Jurkat, Clone E6-1 (cell line): ENCODE results near the gene DPP10.
"Not testable (repeated sequence)": the region's sequence is repeated elsewhere in the genome, so short reads cannot be mapped to it uniquely, and the experiment has no call there.

Source experiments
- DNase-seq: peaks from one replicate; pipeline ENCODE4 v3.0.0-alpha.2; 2011; ENCODE audit warnings: low read depth, low spot score
- H3K4me3 ChIP-seq: 2 replicates; pipeline ENCODE4 v1.5.1; 2011; ENCODE audit warnings: mild to moderate bottlenecking, low read length, control low read depth, moderate library complexity

Gene DPP10

DNA sequence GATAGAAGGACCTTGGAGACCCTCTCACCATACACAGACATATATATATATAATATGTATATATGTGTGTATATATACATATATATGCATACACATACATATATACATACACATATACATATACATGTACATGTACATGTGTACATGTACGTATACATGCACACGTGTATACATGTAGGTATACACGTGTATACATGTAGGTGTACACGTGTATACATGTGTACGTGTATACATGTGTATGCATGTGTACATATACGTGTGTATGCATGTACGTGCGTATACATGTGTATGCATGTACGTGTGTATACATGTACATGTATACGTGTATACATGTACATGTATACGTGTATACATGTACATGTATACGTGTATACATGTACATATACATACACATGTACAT is 54.5 kb downstream of the DPP10 start:
- H3K4me3 ChIP-seq: no peak overlapping the region
- DNase-seq: no peak

DNA sequence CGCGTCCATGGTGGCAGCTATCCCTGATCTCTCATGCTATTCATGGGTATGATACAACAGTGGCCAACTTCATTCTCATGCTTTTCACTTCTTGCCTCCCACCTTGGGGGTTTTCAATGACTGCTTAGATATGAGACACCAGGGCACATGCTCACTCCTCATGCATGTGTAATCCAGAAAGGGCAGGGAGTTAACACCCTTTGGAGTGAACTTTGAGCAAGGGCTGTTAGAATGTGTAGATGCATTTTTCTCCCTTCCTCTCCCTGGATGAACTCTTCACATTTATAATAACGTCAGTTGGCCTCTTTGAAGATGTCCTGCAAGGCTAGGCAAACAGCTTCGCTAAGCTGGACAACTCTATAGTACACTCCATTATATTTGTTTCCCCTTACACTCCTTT is 56.7 kb downstream of the DPP10 start:
- DNase-seq: no peak
- H3K4me3 ChIP-seq: no peak overlapping the region

DNA sequence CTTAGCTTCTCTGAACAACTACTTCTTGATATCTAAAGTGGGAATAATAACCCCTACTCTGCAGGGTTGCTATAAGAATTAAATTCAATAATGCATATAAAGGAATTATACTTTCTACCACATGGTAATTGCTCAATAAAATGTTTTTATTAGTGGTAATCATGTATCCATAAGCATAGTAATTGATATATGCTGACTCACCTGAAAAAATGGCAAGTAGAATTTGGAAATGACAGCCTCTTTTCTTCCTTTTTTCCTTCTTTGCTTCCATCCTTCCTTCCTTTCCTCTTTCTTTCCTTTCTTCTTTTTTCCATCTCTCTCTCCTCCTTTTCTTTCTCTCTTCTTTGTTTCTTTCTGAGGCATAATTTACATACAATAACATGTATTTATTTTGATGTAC is 65.3 kb downstream of the DPP10 start:
- DNase-seq: no peak
- no peak overlapping the region for H3K4me3 ChIP-seq

DNA sequence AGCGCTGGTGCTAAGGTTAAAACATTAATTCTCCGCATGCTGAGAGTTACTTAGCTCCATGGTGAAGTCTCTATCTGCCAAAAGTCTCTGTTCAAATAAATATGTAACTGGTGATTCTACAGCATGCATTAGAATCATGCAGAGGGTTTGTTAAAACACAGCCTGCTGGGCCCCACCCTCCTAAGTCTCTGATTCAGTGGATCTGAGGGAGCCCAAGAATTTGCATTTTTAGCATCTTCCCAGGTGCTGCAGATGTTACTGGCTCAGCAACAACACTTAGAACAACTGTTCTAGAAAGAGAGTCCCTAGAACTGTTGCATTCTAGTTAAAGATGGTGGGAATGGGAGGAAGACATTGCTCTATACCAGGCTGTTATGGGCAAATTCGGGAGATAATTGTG is 73.4 kb downstream of the DPP10 start:
- no peak for DNase-seq
- no peak overlapping the region for H3K4me3 ChIP-seq

DNA sequence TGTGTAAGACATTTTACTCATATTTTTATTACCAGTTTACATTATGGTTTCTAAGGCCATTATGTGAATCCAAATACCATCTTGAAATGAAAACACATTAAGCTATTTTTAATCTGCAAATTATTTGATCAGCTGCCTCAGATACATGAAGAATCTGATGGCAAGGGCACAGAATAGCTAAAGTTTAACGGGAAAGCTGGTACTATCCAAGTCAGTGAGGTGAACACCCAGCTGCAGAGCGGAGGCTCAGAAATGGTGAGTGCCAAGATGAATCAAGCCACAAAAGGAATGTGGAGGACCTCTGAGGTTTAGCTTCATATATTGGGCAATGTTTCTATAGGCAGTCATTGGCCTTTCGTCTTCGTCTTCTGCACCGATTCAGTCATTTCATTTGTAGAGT is 75.1 kb downstream of the DPP10 start:
- H3K4me3 ChIP-seq: no peak overlapping the region
- DNase-seq: no peak

DNA sequence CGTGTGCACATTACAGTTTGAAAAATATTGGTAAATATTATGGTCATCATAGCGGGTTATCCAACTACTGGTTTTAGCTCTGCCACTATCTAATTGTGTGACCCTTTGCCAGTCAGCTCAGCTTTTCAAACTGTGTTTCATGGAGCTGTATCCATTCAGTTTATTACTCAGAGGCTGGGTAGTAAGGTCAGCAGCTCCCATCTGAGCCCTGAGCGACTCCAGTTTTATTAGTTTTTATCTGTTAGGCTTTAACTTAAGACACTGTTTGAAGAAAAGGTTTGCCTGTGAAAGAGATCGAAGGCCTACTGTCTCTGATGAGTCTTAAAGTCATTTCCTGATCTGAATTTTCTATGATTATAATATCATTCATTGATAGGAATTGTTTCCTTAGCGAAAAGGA is 76.3 kb downstream of the DPP10 start:
- no peak overlapping the region for H3K4me3 ChIP-seq
- no peak for DNase-seq

DNA sequence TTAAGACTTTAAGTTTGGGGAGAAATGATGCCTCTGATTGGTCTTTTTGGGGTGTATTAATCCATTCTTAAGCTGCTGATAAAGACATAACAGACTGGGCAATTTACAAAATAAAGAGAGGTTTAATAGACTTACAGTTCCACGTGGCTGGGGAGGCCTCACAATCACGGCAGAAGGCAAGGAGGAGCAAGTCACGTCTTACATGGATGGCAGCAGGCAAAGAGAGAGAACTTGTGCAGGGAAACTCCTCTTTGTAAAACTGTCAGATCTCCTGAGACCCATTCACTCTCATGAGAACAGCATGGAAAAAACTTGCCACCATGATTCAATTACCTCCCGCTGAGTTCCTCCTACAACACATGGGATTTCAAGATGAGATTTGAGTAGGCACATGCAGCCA is 80.2 kb downstream of the DPP10 start:
- H3K4me3 ChIP-seq, DNase-seq: not testable (repeated sequence)

DNA sequence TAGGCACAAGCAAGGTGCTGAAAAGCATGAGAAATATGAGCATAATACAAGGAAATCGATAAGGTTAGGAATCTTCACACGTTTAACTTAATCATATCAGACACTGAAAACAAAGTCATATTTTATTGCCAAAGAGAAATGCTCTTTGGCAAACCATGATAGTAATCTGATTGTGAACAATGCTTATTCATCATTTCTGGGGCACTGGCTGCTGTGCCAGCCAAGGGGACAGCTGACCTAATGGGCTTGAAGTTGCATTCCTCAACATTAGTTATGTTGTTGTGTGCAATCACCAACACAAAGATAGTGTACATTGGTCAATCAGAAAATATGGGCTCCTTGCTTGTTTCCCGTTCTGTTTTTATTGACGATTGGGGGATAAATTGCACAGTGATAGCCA is 83.5 kb downstream of the DPP10 start:
- H3K4me3 ChIP-seq: no peak overlapping the region
- DNase-seq: no peak

DNA sequence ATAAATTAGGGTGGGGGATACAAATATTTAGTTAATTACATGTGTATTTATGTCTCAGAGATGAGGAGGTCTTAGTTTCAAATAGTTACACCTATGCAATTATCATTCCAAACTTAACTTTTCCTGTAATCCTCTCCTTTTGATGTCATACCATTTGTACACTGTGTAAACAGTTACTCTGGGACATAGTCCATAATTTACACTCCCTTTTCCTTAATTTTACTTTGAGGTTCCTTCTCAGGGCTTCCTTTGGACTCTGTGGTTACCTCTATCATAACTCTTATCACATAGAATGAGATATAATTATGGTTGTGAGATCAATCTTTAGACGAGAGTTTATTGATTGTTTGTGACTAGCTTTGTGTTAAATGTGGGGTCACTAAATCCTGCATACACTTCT is 84.4 kb downstream of the DPP10 start:
- DNase-seq: no peak
- H3K4me3 ChIP-seq: no peak overlapping the region

DNA sequence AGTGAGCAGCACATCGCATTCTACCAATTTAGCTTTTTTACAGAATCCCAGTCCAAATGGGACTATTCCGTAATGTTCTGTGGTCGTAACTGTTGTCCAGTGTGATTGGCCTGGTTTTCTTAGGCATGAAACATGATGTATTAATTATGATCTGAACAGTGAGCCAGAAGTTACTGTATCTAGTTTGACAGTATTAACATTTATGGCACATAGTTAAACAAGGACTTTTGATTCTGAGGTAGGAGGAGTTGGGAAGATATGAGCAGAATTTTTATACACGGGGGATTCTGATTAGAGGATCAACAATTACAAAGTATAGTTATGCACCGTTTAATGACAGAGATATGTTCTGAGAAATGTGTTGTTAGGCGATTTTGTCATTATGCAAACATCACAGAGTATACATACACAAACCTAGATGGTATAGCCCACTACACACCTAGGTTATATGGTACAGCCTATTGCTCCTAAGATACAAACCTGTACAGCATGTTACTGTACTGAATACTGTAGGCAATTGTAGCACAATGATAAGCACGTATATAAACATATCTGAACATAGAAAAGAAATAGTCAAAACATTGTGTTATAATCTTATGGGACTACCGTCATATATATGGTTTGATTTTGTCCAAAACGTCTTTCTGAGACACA is 85.0 kb downstream of the DPP10 start:
- no peak overlapping the region for H3K4me3 ChIP-seq
- DNase-seq: no peak

DNA sequence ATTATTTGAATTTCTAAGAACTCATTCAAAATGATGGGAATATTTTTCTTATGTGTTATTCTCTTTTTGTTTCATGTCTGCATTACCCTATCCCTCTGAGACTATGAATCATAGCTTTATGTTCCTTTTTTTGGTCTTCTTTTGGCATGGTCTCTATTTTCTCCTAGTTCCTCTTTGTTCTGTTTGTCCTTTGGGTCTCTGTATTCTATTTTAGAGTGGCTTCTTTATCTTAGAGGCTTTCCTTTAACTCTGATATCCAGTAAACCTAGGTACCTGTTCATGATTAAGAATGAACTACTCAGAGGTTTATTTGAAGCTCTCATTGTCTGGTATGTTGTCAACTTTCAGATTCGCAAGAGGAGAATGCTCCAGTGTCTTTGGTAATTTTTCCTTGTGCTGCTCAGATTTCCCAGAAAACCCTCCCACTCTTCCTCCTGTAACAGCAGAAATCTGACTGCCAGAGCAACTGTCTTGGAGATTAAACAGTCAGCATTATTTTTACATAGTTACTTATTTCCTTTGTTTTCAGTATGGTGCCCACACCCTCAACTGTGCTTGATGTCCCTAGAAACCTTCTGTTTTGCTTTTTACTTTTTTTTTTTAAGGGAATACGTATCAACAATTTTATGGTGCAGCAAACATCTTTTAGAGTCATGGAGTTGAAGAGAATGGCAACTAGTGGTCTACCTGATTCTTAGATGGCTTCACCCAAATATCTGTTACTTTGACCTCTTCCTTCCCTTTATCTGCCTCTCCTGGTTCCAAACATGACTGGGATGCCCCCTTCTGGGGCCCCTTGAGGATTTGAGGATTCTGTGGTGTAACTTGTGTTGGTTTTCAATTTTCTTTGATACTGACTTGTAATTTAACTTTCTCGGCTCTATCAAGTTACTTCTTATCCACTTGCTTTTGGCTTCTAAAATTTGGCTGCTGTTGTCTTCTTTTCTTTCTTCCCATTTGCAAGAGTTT is 92.0 kb downstream of the DPP10 start:
- no peak for DNase-seq
- no peak overlapping the region for H3K4me3 ChIP-seq

DNA sequence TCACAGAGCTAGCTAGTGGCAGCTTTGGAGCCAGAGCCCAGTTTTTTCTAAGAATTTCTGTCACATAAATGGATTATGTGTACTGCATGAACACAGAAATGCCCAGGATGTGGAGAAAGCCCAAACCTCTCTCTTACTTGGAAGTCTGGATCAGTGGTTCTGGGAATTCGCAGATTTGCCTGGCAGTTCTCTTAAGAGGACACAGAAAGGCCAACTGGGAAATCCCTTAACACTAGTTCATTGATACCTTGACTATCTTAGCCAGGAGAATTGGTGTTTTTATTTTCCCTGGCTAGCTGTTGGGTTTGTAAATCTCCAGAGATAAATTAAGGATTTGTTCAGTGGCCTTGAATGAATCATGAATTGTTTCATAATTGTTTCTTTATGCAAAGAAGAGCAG is 95.3 kb downstream of the DPP10 start:
- no peak overlapping the region for H3K4me3 ChIP-seq
- no peak for DNase-seq

DNA sequence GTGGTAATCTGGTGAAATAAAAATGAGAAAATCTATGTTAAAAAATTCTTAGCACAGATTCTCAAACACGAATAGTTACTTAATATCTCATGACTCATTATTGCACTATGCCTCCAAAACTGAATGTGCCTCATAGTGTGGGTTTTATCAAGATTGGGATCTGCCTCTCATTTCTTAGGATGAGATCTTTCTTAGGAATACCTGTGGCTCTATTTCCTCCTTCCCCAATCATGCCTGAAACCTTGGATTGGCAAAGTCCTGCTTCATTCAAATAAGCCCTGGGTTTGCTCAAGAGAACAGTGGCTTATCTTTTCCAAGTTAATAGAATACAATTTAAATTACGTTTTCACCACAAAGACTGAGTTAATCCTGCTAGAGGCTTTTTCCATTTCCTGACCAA is 100.3 kb downstream of the DPP10 start:
- no peak for DNase-seq
- no peak overlapping the region for H3K4me3 ChIP-seq

DNA sequence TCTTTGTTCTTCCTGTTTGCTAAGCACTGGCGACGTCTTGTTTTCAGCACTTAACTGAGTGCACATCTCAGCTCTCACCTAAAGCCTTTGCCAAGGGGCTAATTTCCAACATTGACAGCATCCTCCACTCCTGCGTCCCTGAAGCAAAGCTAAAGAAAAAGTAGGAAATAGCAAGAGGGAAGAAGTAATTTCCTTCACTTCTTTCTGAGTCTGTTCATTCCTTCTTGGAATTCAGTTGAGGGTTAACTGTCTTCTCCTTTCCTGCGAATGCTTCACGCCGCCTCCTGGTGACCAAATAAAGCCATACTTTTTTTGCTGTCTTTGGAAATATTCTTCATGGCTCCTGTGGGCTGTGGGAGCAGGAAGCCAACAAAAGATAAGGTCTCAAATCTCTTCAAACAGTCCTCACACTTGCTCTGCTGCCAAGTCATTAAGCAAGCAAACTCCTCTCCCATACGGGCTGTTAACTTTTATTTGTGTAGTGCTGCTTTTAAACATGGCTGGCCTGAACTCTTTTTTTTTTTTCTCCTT is 100.9 kb downstream of the DPP10 start:
- no peak overlapping the region for H3K4me3 ChIP-seq
- DNase-seq: peak; percentile 39

DNA sequence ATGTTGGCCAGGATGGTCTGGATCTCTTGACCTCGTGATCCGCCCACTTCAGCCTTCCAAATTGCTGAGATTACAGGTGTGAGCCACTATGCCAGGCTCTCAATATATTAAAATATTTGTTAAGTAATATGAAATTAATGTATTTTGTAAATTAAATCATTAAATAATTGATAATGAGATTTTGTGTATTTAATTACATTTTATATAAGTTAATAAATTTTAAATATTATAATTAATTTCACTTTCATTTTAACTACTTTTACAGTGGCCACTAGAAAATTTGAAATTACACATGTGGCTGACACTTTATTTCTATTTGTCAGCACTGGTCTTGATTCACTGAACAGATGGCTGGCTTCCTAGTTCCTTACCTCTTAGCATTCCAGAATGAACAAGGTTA is 102.6 kb downstream of the DPP10 start:
- no peak for DNase-seq
- no peak overlapping the region for H3K4me3 ChIP-seq

DNA sequence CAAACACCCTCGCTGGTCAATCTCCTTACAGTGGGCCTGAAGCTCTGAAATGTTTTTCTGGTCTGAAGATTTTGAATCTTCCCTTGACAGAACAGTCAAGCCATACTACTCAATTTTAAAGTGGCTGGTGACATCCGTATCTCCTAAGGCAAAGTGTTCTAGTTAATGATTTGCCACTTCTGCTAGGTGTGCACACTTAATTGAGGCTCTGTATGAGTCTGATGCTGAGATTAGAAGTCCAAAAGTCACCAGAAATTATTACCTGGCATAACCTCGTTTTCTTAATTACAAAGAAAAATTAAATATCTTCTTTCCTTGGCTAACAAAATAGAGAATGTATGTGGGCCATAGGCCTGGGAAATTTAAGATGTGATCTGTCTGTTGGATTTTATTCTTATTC is 104.1 kb downstream of the DPP10 start:
- no peak for DNase-seq
- no peak overlapping the region for H3K4me3 ChIP-seq

DNA sequence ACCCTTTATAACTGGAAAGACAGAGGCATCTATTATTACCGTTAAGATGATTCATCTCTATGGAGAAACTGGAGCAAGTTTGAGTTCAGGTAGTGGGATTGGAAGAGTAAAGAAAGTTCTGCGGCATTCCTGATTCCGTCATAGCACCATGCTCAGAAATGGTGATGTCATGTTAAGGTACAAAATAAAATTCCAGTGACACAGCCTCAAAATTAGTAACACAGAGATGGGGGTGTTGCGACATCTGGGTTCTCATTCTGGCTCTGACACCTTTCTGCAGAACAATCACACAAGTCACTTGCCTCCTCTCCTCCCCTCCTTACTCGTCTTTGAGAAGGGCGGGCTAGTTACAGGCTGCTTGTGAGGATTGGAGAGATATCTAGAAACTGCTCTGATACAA is 105.7 kb downstream of the DPP10 start:
- DNase-seq: no peak

DNA sequence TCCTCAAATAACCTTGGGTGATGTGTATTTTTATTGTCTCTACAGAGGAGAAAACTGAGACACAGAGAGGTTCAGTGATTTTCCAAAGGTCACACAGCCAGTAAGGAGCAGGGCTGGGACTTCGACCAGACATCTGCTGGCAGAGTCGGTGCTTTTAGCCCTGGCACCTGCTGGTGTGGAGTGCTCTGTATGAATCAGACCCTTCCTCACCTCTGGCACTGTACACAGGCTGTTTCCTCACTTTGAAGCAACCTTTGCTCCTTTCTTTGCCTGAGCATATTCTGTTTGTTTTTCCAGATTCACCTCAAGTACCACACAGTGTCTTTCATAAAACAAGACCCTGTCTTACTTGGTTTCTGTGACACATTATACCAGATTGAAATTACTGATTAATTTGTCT is 107.9 kb downstream of the DPP10 start:
- H3K4me3 ChIP-seq: no peak overlapping the region
- no peak for DNase-seq

More for the DNA sequence above, 105.7 kb downstream of the DPP10 start:
- H3K4me3 ChIP-seq: no peak overlapping the region

DNA sequence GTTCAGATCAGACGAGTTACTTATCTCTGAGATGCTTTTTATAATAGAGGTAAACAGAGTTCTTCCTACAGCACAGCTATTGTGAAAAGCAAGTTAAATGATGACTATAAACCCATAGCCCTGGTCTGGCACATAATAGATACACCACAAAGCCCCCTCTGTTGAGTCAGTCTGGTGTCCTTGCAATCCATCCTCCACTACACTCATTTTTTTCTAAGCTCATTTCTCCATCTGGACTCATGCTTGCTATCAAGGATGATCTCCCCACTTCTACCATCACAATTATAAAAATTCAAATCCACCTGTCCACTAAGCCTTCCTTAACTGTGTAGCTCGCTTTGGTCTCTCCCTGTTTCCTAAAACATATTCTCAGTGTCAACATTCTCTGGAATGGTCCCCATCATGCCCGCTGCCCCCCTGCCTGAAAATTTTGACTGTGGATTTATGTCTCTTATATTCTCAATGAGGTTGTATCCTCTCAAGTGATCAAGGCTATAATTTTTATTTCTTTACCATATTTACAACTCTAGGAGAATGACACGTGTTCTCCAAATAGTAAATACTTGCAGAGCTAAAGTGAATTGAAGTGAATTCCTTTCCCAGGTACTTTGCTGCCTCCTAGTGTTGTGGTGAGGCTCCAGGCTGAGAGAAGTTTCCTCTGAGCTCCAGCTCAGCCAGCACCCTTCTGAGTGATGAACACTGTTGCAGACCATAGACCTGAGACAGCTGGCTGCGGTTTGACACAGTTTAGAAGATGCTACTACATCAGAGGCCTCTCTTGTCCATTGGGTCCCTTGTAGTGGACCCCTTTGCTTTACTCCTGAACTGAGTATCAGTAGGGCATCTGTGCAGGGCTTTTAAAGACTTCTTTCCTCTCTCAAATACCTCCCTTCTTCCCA is 108.7 kb downstream of the DPP10 start:
- peak; percentile 65 for DNase-seq
- no peak overlapping the region for H3K4me3 ChIP-seq
